ENCODE results near the gene TIGD2. TPM values are rescaled to one million over a fixed set of nuclear protein-coding genes. Genes with fewer than 3 reads are reported as not detected.
"Not testable (repeated sequence)": the region's sequence is repeated elsewhere in the genome, so short reads cannot be mapped to it uniquely, and the experiment has no call there.

The TIGD2 gene
- total RNA-seq, 2 experiments from 2014 or later = 2.9 to 3.1 TPM

- ChIA-PET POLR2A (no interaction called here), CTCF (no interaction called here)
Observed at GRCh38 chr4:89117115-89117514, 5.8 kb downstream of the TIGD2 start.

GRCh38 chr4:89119166-89119565, 7.8 kb downstream of the TIGD2 start:
- ChIA-PET CTCF (no interaction called here), POLR2A (no interaction called here)

DNA sequence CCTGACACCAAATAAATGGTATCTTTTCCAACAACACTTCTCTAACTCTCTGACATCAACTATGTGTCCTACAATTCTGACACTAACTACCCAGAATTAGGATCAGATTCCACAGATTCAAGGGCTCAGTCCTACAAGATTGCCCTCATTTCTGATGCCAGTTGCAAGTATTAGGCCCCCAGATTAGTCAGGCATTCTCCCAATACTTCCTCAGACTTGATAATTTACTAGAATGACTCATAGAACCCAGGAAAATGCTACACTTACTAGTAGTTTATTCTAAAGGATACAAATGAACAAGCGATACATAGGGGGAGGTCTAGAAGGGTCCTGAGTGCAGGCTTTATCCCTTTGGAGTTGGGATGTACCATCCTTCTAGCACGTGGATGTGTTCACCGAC, 8.5 kb downstream of the TIGD2 start:
- CTCF ChIA-PET = no interaction called here
- POLR2A ChIA-PET = no interaction called here

DNA sequence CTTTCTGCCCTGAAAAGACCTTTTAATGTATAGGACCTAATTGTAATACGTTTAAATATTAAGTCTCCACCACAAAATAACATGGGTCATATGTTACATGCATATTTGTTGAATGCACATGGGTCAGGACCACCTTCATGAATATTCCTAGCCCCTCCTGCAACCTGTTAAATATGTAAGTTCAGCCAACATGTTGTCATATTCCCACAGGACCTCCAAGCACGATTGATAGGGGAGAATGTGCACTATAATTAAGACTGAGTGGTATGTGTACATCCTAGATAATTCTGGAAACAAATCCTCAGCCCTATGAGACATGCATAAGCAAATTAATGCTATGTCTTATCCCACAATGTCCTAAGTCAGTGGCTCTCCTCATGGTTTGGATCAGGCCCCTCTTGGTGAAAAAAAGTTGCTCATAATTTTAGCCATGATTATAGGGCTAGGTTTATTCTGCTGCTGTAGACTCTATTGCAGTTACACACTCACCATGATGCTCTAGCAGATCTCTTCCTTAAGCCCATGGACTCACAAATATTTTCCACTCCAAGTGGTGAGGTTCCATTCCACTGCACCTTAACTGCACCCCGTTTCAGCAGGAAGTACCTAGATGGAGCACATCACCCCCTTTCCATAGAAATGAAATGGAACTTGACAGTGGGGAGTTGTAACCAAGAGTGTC, 10.2 kb downstream of the TIGD2 start:
- CTCF ChIA-PET = no interaction called here
- POLR2A ChIA-PET = no interaction called here

GRCh38 chr4:89123451-89123851, 12.1 kb downstream of the TIGD2 start:
- ChIA-PET CTCF (no interaction called here), POLR2A (no interaction called here)

GRCh38 chr4:89125901-89126782, 14.8 kb downstream of the TIGD2 start:
- ChIA-PET POLR2A (no interaction called here), CTCF (no interaction called here)

DNA sequence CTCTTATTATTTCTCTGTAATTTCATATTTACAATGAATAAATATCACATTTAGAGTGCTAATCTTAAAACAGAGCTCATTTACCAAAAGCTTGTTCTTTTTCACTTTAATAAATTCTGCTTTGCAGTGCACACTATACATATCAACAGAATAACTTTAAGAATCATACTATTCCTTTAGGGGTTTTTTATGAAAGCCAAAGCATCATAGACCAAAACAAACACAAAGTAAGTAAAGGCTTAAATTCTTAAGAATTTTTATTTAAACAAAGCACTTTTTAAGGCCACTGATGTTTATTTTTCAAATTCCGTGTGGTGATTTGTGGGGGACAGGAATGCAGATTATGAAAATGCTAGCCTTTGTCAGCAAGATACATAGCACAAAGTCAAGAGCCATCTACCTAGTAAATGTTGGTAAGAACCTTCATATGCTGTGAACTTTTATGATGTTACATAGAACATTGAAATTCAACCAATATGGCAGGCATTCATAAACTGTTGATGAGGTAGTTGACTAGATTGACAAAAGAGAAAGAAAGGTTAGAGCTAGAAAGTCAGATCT, 17.8 kb downstream of the TIGD2 start:
- POLR2A ChIA-PET = no interaction called here

DNA sequence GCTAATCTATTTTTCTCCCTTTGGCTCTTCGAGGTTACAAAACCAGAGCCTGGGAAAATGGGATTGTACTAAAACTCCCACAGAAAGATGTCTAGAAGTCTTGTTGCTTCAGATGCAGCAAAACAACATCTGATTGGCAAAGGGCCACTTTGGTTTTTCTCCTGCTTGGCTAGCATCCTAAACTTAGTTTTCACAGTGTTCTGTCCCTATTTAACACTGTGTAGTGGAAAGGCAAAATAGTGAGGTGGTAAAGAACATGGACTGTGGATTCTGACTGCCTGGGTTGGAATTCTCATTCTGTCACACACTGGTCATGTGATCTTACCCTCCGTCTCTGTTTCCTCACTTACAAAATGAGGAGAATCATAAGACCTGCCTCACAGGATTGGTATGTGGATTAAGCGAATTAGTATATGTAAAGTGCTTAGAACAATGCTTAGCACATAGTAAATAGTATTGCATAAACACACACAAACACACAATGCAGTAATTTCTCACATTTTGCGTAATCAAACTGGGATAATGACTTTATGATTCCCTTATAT, 23.5 kb downstream of the TIGD2 start:
- ChIA-PET CTCF (no interaction called here), POLR2A (interaction anchor here (0.6 kb wide), 1 partner anchor 12 kb away, joined by 11 read pairs; no protein-coding TSS in a partner anchor)

More for the DNA sequence above, 17.8 kb downstream of the TIGD2 start:
- CTCF ChIA-PET = no interaction called here

DNA sequence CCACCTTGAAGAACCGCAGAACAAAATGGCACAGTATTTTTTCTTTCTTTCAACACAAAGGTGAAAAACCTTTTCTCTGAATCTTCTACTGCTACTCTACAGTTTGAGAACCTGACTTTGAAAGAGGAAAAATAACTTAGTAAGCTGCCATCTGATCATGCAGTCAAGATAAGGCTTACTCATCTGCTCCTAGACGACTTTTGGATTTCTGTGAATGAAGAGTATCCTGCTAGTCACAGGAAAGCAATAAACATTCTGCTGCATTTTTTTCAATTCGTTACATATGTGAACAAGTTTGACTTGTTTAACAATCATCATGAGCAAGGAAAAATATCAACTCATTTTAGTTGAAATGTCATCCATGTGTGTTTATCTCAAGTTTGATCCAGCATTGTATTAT, 25.2 kb downstream of the TIGD2 start:
- ChIA-PET CTCF (no interaction called here), POLR2A (no interaction called here)

GRCh38 chr4:89137231-89137630, 25.9 kb downstream of the TIGD2 start:
- CTCF ChIA-PET = no interaction called here

DNA sequence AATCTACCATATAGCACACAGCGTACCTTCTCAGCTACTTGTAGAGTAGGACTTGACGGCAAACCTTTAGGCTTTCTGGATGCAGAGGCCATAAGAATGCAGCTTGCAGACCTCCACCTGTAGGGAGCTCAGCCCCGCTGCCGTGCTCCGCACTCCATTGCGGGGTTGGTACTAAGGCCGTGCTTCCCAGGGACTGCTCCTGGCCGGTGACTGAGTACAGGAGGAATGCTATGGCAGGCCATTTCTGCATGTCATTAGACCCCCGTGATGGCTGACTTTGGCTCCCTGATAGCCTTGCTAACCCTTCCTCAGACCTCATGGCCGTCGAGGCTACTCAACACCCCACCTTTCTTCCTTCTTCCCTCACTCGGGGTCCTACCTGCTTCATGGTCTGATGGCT, 26.4 kb downstream of the TIGD2 start:
- POLR2A ChIA-PET = no interaction called here
- CTCF ChIA-PET = no interaction called here

More at GRCh38 chr4:89137231-89137630, 25.9 kb downstream of the TIGD2 start:
- POLR2A ChIA-PET = no interaction called here

GRCh38 chr4:89140168-89140759, 28.9 kb downstream of the TIGD2 start:
- ChIA-PET POLR2A (no interaction called here), CTCF (no interaction called here)

- ChIA-PET CTCF (no interaction called here), POLR2A (no interaction called here)
Observed at GRCh38 chr4:89142691-89143669, 31.6 kb downstream of the TIGD2 start.

DNA sequence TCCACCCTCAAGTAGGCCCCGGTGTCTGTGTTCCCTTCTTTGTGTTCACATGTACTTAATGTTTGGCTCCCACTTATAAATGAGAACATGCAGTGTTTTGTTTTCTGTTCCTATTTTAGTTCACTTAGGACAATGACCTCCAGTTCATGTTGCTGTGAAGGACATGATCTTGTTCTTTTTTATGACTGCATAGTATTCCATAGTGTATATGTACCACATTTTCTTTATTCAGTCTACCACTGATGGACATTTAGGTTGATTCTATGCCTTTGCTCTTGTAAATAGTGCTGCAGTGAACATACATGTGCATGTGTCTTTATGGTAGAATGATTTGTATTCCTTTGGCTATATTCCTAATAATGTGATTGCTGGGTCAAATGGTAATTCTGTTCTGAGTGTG, 33.3 kb downstream of the TIGD2 start:
- POLR2A ChIA-PET, CTCF ChIA-PET: not testable (repeated sequence)

- ChIA-PET POLR2A (no interaction called here), CTCF (no interaction called here)
Observed at GRCh38 chr4:89146196-89146595, 34.9 kb downstream of the TIGD2 start.

DNA sequence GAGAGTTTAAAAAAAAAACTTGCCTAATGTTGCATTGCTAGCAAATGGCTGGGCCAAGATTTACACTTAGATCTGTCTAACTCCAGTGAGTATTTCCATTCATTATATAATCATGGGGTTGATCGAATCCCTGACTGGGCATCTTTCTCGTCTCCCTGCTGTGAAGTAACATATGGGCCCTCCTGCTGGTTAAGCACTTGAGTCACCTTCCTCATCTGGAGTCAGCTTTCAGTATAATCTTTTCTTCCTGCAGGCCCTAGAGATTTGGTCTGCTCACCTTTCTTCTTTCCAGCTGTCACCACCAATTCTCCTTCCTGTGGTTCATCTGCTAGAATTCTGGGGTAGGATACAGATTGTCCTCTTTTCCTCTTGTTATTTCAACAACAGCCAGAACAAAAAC, 41.6 kb downstream of the TIGD2 start:
- ChIA-PET CTCF (no interaction called here), POLR2A (no interaction called here)

GRCh38 chr4:89156174-89156914, 45.0 kb downstream of the TIGD2 start:
- POLR2A ChIA-PET = interaction anchor here (0.6 kb wide), 1 partner anchor 143 kb away, joined by 3 read pairs; no protein-coding TSS in a partner anchor
- CTCF ChIA-PET = no interaction called here

DNA sequence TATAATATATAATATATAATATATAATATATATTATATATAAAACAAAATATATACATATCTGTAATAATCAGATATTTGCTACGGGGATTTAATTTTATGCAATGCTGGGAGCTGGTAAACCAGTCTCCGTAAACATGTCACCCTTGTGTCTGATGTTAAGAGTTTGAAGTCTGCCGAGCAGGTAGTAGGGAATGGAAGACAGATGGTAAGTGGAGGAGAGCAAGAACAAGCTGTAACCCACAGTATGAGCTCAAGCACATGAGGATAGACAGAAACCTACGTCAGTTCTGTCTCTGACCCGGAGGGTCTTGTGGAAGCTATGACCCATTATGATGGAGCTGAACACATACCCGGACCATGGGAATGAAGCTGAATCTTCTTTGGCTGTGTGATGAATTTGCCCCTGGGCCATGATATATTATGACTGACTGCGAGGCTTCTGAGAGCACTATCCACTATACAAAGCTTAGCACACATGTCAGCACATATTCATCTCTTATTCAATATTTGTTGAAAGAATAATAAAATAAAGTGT, 46.2 kb downstream of the TIGD2 start:
- ChIA-PET CTCF (no interaction called here), POLR2A (no interaction called here)

Measured in activated CD8-positive, alpha-beta memory T cell treated with anti-CD3 and anti-CD28 coated beads for 36 hours (primary cell).